Measurements from ENCODE around the gene ZCCHC24. TPM values are rescaled to one million over a fixed set of nuclear protein-coding genes. Genes with fewer than 3 reads are reported as not detected.

The ZCCHC24 gene
- polyA plus RNA-seq, 3 donors, result 3.9 to 5.0 (median 4.0) TPM

DNA sequence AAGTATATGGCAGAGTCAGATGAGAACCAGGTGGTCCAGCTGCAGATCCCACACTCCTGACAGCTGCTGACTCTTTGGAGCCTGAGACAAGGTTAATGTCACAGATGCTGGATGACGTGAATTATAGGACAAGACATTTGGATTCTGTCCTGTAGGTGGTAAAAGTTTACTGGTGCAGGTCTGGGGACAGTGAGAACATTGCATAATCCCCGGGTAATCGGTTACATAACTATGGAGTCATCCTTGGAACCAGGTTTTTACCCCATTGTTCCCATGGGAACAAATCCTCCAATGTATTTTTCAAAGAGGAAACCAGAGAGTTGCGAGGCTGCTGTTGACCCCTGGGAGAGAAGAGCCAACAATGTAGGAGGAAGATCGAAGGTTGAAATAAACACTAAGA, 27.5 kb upstream of the ZCCHC24 start:
- H3K36me3 Mint-ChIP-seq, result no peaks in the 10 kb centered on the region
- intact Hi-C loops (cut with micrococcal nuclease), result no loop called here
- TF ChIP-seq, protein P1, sequence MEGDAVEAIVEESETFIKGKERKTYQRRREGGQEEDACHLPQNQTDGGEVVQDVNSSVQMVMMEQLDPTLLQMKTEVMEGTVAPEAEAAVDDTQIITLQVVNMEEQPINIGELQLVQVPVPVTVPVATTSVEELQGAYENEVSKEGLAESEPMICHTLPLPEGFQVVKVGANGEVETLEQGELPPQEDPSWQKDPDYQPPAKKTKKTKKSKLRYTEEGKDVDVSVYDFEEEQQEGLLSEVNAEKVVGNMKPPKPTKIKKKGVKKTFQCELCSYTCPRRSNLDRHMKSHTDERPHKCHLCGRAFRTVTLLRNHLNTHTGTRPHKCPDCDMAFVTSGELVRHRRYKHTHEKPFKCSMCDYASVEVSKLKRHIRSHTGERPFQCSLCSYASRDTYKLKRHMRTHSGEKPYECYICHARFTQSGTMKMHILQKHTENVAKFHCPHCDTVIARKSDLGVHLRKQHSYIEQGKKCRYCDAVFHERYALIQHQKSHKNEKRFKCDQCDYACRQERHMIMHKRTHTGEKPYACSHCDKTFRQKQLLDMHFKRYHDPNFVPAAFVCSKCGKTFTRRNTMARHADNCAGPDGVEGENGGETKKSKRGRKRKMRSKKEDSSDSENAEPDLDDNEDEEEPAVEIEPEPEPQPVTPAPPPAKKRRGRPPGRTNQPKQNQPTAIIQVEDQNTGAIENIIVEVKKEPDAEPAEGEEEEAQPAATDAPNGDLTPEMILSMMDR (IDR thresholded peaks at IDR 0.05), result no peak
- peaks cover 21% of the 10 kb centered on the region in 2 donors for H3K4me1 ChIP-seq (ENCODE audit: control insufficient read depth in 1 of 2, insufficient read depth in 2 of 2, low read length in 2 of 2)
- H2AFZ ChIP-seq (ENCODE audit: insufficient read depth, low read depth, low read length, poor library complexity, severe bottlenecking), result peak overlapping the region; percentile 26
- H3K27me3 ChIP-seq (ENCODE audit: control insufficient read depth in 2 of 2, insufficient read depth in 2 of 2, low read length in 2 of 2), result no peaks in the 10 kb centered on the region
- no peak overlapping the region for H3K27ac ChIP-seq (ENCODE audit: low read depth in 1 of 2, low read length in 2 of 2)
- H3K9me3 ChIP-seq (replicated peaks in 1 of 2; ENCODE audit: control insufficient read depth in 1 of 2, insufficient read depth in 1 of 2, low read length in 2 of 2), result no peaks in the 10 kb centered on the region
- no peak overlapping the region for H3K4me3 Mint-ChIP-seq
- no peak overlapping the region for H3K4me3 ChIP-seq (replicated peaks in 1 of 3; ENCODE audit: low read depth in 2 of 3, low read length in 3 of 3)
- H3K36me3 ChIP-seq (replicated peaks in 1 of 2; ENCODE audit: control insufficient read depth in 1 of 2, insufficient read depth in 2 of 2, low read length in 2 of 2), result no peaks in the 10 kb centered on the region
- DNase-seq, result no peak
- no peaks in the 10 kb centered on the region for H3K79me2 ChIP-seq (ENCODE audit: insufficient read depth, low read length)
- H3K4me1 Mint-ChIP-seq, result peaks cover 23% of the 10 kb centered on the region
- peaks cover 4 to 13% (median 5%) of the 10 kb centered on the region in 3 donors for H3K27me3 Mint-ChIP-seq (ENCODE audit: low read depth in 3 of 3)
- no peaks in the 10 kb centered on the region for H4K20me1 ChIP-seq (ENCODE audit: insufficient read depth, low read length)
- peak overlapping the region in 1 of 7 donors; percentile 26 for H3K27ac Mint-ChIP-seq
- peaks cover 0 to 2% (median 0%) of the 10 kb centered on the region in 7 donors for H3K9me3 Mint-ChIP-seq
- H3K9ac ChIP-seq (ENCODE audit: insufficient read depth, low read length, poor library complexity, severe bottlenecking), result no peak overlapping the region
- no peak overlapping the region for H3K4me2 ChIP-seq (replicated peaks; ENCODE audit: extremely low read depth, low read length, poor library complexity, severe bottlenecking)
- WGBS (ENCODE audit: insufficient coverage), result 71% methylated on average over 1 of the region's 5 CpGs

DNA sequence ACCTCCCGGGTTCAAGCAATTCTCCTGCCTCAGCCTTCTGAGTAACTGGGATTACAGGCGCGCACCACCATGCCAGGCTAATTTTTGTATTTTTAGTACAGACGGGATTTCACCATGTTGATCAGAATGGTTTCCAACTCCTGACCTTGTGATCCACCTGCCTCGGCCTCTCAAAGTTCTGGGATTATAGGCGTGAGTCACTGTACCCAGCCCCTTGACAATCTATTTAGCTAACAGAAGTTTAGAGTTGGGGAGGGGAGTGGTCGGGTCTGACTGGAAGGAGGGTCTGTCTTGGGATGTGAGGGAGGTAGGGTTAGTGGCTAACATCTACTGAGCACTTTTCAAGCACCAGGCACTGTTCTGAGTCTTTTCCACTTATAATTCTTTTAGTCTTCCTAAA, 27.0 kb upstream of the ZCCHC24 start:
- H3K27me3 Mint-ChIP-seq (ENCODE audit: low read depth in 3 of 3), result peaks cover 4 to 11% (median 4%) of the 10 kb centered on the region in 3 donors
- WGBS (ENCODE audit: insufficient coverage), result 100% methylated on average over 3 of the region's 7 CpGs

More for the DNA sequence above, 27.0 kb upstream of the ZCCHC24 start:
- TF ChIP-seq, protein P1 (IDR thresholded peaks at IDR 0.05), result no peak
- no peak overlapping the region for H3K9ac ChIP-seq (ENCODE audit: insufficient read depth, low read length, poor library complexity, severe bottlenecking)
- no peak overlapping the region for H3K27ac ChIP-seq (ENCODE audit: low read depth in 1 of 2, low read length in 2 of 2)
- no peak overlapping the region for H3K27ac Mint-ChIP-seq
- peaks cover 28% of the 10 kb centered on the region for H3K4me1 Mint-ChIP-seq
- intact Hi-C loops (cut with micrococcal nuclease), result no loop called here
- H3K9me3 Mint-ChIP-seq, result peaks cover 0 to 2% (median 0%) of the 10 kb centered on the region in 7 donors
- no peak overlapping the region for H3K4me2 ChIP-seq (replicated peaks; ENCODE audit: extremely low read depth, low read length, poor library complexity, severe bottlenecking)
- H3K4me3 ChIP-seq (replicated peaks in 1 of 3; ENCODE audit: low read depth in 2 of 3, low read length in 3 of 3), result no peak overlapping the region
- H4K20me1 ChIP-seq (ENCODE audit: insufficient read depth, low read length), result no peaks in the 10 kb centered on the region
- peaks cover 26% of the 10 kb centered on the region in 2 donors for H3K4me1 ChIP-seq (ENCODE audit: control insufficient read depth in 1 of 2, insufficient read depth in 2 of 2, low read length in 2 of 2)
- H3K36me3 Mint-ChIP-seq, result no peaks in the 10 kb centered on the region
- DNase-seq, result no peak
- no peaks in the 10 kb centered on the region for H3K27me3 ChIP-seq (ENCODE audit: control insufficient read depth in 2 of 2, insufficient read depth in 2 of 2, low read length in 2 of 2)
- H3K9me3 ChIP-seq (replicated peaks in 1 of 2; ENCODE audit: control insufficient read depth in 1 of 2, insufficient read depth in 1 of 2, low read length in 2 of 2), result no peaks in the 10 kb centered on the region
- no peak overlapping the region for H2AFZ ChIP-seq (ENCODE audit: insufficient read depth, low read depth, low read length, poor library complexity, severe bottlenecking)
- no peaks in the 10 kb centered on the region for H3K79me2 ChIP-seq (ENCODE audit: insufficient read depth, low read length)
- no peak overlapping the region for H3K4me3 Mint-ChIP-seq
- H3K36me3 ChIP-seq (replicated peaks in 1 of 2; ENCODE audit: control insufficient read depth in 1 of 2, insufficient read depth in 2 of 2, low read length in 2 of 2), result no peaks in the 10 kb centered on the region

All from CD14-positive monocyte (primary cell).